ENCODE data around the gene CNTN5.

- TF ChIP-seq ZNF639 (tag by site-specific recombination; IDR thresholded peaks at IDR 0.05) (no peak), ZNF292 (tag by site-specific recombination; IDR thresholded peaks at IDR 0.05; ENCODE audit: borderline replicate concordance, low read depth) (no peak), REST (tag by site-specific recombination; IDR thresholded peaks at IDR 0.05) (no peak), SETDB1 (IDR thresholded peaks at IDR 0.05; ENCODE audit: insufficient read length, low read length) (no peak), CTCF (tag by site-specific recombination; IDR thresholded peaks at IDR 0.05) (no peak), ZNF398 (tag by site-specific recombination; IDR thresholded peaks at IDR 0.05) (no peak)
These were observed 58.8 kb downstream of the CNTN5 start for GRCh38 chr11:99079576-99079975.

Data from HEK293 (cell line).